HG02852 (cell line): ENCODE measurements around the gene GRAMD2A.

ENCODE experiments used
- ATAC-seq: cut with Tn5 transposase; IDR thresholded peaks from one replicate; pipeline ENCODE4 v1.9.1; 2021; ENCODE audit warnings: mild to moderate bottlenecking, moderate library complexity; ENCODE audit not compliant: unreplicated experiment

The GRAMD2A gene

DNA sequence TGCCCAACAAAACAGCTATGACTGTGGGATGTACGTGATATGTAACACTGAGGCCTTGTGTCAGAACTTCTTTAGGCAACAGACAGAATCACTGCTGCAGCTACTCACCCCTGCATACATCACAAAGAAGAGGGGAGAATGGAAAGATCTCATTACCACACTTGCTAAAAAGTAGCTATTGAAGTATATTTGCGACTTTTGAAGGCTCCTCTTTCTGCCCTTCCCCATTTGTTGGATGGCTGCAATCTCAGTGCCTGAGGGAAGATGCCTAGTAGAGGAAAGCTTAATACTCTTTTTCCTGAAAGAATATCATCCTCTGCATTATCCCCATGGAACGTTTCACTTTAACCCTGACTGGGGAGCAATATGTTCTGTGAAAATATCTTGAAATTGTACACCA, 57.5 kb downstream of the GRAMD2A start:
- ATAC-seq = no peak

DNA sequence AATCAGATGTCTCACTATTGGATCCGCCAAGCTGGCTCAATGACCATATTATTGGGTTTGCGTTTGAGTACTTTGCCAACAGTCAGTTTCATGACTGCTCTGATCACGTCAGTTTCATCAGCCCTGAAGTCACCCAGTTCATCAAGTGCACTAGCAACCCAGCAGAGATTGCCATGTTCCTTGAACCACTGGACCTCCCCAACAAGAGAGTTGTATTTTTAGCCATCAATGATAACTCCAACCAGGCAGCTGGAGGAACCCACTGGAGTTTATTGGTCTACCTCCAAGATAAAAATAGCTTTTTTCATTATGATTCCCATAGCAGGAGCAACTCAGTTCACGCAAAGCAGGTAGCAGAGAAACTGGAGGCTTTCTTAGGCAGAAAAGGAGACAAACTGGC, 57.9 kb downstream of the GRAMD2A start:
- ATAC-seq = no peak

DNA sequence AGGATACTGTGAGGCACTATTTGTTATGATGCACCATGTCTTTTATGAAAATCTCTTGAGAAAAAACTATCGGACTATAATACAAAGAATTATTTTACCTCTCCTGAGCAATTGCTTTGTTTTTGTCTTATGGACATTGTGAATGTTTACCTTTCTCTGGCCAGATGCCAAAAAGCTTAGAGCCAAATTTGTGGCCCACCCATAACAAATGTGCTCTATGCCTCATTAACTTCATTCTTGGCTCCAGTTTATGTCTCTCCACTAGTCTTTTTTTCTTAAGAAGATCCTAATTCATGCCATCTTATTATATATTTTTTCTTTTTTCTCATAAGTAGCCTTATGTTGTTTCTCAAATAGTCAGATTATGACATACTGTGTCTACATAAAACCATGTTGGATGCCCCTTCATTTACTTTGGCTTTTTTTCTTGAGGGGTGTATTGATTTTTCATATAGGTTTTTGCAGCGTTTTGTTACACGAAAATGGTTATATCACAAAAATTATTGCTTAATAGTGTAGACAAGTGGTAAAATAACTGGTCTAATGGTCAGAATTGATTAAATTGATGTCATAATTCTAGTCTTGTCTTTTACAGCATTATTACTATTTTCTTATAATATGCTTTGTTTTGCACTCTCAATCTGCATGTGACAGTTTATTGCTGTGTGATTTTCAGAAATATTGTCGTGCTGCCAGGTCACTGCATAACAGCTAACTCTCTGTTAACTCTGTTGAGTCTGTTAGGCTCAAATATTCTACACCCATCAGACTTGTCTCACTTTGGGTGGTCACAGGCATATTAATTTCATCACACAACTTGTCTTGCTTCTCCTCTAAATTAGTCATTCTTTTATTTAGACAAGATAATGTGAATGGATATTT, 61.2 kb downstream of the GRAMD2A start:
- ATAC-seq = no peak

DNA sequence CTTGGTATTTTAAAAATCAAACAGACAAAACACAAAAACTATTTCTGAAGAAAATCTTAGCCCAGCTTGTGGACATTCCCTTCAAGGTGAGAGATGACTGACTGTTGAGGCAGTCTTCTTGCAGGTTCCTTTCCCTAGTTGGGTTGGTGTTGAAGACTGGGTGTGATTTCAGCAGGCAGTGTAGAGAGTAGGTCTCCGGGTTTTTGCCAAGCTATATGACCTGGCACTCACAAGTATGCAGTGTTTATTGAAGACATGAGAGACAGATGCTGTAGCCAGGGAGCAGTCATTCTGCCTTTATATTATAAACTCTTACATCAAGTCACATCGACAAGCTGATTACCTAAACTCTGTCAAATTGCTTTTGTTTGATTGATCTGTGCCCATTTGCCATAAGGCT, 61.9 kb downstream of the GRAMD2A start:
- no peak for ATAC-seq

DNA sequence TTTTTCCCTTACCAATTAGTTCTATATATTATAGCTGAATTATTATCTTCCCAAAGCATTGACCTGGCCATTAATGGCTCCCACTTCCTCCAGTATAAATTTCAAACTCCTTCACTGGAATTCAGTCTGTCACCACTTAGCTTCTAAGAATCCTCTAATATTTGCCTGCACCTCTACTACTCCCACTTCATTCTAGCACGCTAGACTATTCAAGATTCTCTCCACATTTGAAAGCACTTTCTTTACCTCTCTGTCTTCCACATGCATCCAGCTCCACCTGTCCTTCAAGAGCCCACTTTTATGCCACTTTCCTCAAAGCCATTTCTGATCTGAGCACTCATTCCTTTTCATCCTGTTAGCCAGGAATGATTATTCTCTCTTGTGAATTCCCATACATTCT, 64.4 kb downstream of the GRAMD2A start:
- ATAC-seq = no peak

DNA sequence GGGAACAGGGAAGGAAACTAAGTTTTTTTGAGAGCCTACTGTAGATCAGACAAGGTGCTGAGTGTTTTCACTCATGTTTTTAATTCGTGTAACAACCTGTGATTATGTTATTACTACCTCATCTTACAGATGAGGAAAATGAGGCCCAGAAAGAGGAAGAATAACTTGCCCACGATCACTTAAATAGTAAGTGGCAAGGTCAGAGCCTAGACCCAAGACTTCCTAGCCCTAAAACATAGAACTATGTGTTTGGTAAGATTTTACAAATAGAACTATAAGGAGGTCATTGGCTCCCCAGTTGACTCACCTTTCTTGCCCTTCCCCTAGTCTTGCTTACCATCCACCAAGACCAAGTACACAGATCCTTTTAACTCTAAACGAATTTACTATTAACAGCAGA, 65.7 kb downstream of the GRAMD2A start:
- ATAC-seq = no peak

DNA sequence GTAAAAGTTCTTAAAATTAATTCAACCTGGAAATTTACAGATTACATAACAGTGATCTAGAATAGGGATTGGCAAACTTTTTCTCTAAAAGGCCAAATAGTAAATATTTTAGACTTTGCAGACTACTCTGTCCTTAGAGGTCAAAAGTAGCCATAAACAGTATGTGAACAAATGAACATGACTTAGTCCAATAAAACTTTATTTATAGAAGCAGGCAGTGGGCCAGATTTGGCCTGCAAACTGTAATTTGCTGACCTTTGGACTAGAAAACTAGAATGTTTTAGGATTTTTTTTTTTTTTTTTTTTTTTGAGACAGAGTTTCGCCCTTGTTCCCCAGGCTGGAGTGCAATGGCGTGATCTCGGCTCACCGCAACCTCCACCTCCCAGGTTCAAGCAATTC, 67.3 kb downstream of the GRAMD2A start:
- ATAC-seq = no peak

DNA sequence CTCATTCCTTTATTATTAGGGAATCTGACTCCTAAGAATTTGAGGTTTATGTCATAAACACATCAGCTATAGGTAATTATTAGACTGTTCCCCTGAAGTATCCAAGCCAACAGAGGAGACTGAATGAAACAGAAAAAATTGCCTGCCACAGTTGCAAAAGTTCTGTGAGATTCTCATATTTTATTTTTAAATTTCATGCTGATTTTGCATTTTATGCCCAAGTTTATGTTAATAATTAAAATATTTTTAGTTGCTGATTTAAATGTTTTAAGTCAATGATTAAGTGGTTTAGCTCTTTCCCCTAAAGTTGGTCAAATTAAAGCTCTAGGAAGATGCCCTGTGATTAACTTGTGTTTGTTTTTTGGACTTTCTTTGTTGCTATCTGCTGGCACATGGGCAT, 69.2 kb downstream of the GRAMD2A start:
- no peak for ATAC-seq

DNA sequence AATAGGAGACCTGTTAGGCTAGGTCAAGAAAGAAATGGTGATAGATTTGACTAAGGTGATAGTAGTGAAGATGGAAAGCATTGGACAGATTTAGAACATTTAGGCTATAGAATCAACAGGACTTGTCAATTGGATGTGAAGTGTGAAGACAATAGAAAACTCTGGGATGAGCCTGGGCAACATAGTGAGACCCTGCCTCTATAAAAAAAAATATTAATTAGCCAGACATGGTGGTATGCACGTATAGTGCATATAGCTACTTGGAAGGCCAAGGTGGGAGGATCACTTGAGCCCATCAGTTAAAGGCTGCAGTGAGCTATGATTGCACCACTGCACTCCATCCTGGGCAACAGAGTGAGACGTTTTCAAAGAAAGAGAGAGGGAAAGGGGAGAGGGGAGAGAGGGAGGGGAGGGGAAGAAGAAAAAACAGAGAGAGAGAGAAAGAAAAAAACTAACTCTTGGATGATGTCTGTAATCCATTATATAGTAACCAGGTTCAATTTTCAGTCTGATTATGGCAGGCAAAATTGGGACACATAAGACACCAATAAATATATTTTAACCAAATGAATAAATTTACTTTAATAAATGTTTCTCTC, 69.8 kb downstream of the GRAMD2A start:
- ATAC-seq = no peak

DNA sequence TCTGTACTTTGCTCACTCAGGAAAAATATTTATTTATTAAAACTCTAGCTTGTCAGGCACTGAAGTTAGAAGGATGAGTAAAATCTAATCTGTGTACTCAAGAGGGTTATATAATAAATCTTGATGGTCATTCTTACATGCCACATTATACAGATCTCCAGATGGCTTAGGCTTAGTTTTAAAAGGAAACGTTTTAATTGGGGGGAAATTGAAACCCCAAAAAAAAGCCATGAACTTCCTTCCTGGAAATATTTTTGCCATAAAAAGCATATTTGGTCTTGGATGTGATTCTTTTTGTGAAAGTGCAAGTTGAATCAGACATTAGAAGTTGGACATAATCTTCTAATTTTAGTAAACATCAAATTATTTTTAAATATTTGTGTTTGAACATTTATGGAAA, 73.4 kb downstream of the GRAMD2A start:
- ATAC-seq = no peak

DNA sequence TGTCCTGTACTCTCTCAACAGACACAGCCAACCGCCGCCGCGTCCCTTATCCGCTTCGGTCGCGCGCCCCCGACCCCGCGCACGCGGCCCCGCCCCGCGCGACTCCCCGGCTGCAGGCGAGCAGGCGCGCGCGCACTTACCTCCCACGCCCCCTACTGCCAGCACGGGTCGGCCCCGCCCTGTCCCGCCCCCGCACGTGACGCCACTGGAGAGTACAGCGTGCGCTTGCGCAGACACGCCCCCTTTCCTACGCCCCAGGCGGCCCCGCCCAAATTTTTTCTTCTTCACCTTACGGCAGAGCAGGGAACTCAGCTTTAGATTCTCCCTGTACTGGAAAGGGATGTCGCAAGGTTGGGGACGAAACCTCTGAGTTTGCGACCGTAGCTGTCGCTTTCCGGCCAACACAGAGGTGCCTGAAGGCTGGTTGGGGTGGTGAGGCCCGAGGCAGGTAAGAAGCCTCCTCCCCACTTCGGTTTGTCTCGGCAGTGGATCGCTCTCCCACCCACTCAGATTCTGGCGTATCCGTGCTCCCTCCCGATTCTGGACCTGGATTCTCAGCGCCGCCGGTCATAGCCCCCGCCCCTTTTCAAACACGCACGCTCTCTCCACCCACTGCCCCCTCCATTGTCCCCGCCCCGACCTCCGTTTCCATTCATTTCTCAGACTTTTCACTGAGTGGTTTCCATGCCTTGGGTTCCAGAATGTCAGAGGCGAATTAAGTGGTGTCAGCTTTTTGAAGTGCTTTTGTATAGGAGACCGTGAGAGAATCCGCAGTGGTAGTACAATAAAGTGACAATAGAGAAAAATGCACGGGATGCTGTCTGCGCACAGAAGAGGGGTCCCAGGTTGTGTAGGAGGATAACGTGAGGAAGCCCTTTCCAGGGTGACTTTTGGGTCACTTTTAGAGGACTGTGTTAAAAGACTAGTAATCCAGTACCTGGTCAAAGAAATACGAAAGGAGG, 79.3 kb downstream of the GRAMD2A start, which contains the start of the genes MYO9A and SENP8:
MYO9A (minus strand) TSS at position 134 of the 962 bp plus-strand sequence. CDS start 71,587 bp downstream, outside the sequence.
SENP8 (plus strand) TSS at position 387 of the 962 bp plus-strand sequence. CDS start 21,221 bp downstream, outside the sequence.
- peak; percentile 48 for ATAC-seq

DNA sequence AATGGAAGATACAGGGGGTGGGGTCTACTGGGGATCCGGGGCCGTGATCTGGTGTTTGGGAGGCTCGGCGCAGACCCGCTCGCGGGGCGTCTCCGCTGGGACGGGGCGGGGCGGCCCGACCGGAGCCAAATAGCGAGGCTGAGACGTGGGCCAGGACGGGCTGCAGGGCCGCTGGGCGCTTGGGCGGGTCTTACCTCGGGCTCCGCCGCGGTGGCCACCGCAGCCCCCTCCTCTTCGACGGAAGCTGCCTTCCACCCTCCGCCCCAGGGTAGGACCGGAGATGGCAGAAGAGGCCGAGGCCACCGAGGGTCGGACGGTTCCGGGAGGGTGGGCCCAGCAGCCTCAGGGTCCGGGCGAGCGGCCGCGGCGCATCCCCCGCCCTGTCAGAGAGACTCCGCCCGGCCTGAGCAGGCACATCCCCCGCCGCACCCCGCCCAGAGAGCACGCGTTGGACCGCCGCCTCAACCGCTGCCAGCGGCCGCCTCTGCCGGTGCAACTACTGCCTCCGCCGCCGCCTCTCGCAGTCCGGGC, 80.0 kb downstream of the GRAMD2A start:
- peak; percentile 67 for ATAC-seq

DNA sequence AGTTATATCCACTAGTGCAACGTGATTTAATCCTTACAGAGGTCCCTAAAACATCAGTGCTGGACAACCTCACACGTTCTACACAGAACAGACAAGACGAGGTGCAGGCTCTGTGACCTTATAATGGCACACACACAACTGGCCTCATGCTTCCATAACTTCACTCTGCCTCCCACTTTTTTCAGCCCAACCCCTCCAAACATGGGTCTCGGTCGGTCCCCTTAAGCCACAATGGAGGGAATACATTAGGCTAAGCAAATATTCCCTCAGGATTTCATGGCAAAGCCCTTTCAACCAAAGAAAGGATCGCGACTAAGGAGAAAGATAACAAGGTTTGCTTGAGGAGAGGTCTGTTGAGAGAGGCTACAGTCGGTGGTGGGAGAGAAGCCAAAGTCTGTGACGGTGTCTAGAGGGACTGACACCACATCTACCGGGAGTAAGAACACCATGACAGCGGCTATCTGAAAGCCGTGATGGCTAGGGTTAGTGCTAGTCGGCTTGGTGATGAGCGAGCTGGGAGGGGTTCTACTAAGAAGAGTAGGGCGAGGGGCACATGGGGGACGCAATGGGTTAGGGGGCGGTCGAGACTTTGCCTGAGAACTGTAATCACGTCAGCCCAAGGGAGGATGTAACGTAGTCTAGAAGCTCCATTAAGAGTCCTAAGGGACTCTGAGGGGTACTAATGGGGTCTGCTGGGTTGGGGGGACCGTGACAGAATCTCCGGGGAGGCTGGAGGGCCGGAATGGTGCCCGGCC, 80.7 kb downstream of the GRAMD2A start:
- ATAC-seq = no peak

DNA sequence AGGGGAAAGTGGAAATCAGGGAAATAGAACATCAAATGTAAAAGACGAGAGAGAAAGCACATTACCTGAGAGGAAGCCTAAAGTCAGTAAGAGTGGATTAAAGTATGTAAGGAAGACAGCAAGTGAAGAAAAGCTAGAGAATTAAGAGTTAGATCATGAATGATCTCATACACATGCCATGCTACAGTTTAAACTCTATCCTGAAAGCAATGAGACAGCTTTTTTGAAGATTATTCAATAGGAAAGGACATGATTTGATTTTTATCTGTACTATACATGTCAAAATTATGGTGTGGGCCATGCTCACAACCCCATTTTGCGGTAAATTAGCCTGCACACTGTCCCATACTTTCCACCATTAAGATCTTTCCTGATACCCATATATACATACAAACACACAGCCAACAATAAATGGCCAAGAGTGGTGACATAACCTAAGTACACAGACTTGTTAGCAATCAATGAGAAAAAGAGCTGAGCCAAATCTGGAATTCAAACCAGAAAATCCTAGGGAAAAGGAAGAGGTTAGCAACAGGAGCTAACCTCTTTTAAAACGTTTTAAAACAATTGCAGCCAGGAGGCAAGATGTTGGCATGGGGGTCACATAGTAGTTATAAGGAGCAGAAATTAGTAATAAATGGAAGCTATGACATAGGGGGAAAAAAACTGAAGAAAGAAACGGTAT, 84.1 kb downstream of the GRAMD2A start:
- no peak for ATAC-seq

DNA sequence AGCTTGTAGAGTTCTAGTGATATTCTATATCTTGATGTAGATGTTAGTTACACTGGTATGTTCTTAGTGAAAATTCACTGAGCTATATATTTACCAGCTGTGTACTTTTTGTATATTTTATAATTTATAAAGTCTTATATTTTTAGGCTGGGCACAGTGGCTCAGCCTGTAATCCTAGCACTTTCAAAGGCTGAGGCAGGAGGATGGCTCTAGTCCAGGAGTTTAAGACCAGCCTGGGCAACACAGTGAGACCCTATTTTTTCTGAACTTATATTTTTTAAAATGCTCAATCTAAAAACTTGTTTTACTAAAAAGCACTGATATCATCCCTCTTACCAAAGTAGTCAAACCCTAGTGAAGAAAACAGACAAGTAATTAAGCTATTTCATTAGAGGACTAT, 84.8 kb downstream of the GRAMD2A start:
- no peak for ATAC-seq

DNA sequence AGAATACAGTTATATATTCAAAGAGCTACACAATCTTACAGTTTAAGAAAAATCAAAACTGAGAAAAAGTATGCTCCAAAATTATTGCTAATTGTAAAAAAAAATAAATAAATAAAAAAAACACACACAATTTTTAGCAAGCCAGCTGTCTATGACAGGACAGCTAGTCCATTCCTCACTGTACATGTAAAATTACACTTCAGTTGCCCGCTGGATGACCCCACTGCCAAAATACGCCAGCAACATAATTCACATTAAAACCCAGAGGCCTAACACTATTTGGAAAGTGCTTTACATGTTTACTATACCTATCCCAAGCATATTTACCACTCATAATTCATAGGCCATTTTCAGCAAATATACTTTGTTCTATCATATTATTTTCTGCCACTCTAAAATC, 85.5 kb downstream of the GRAMD2A start:
- ATAC-seq = no peak

DNA sequence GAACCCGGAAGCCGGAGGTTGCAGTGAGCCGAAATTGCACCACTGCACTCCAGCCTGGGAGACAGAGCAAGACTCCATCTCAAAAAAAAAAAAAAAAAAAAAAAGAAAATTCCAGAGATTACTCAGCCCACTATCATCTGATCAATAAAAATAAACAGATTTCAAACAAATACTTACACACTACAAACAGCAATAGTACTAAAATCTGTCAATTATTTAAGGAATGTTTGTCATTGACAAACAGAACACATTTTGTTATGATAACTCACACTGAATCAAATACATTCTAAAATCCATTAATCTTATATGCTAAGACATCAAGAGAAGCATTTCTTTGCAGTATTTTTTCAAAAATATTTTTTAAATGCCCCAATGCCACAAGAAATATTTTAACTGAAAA, 87.2 kb downstream of the GRAMD2A start:
- no peak for ATAC-seq
